Hepatic stellate cell (primary cell): ENCODE results near the gene DCLK1.
"Not testable (repeated sequence)": the region's sequence is repeated elsewhere in the genome, so short reads cannot be mapped to it uniquely, and the experiment has no call there.

Experiments
- DNase-seq: peaks from one replicate; pipeline ENCODE4 v3.0.0; 2011; ENCODE audit warnings: low spot score

The DCLK1 gene

DNA sequence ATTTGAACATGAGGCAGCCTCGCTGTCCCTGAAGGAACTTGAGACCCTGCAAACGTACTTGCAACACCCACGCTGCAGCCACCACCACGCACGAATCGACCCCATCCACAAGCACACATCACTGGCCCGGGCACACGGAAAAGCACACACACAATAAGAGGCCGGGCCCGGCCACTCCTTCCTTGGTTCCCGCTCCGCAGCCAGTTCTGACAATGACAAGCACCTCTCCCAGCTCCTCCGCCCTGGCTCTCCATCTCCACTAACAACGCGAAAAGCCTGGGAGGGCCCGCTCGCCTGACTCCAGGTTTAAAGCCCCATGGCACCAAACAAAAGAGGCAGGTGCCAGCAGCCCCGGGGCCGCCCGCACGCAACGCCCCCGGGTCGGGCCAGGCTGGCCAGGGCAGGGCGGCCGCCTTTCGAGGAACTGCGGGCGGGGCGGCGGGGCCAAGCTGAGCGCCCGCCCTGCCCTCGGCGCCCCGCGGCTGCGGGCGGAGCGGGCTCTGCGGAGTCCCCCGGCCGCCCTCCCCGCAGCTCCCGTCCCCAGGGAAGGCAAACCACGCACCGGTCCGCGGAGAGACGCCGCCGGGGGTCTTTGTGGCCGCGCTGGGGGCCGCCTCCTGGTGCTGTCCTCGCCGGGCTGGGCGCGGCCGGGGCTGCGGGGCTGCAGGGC is 495 bp downstream of the DCLK1 start:
- DNase-seq: no peak

GRCh38 chr13:36130193-36130551 is 1.0 kb downstream of the DCLK1 start:
- DNase-seq: no peak

GRCh38 chr13:36129539-36129938 is 1.6 kb downstream of the DCLK1 start:
- DNase-seq: no peak

- DNase-seq: no peak
Observed at GRCh38 chr13:36126491-36126890, 4.7 kb downstream of the DCLK1 start.

DNA sequence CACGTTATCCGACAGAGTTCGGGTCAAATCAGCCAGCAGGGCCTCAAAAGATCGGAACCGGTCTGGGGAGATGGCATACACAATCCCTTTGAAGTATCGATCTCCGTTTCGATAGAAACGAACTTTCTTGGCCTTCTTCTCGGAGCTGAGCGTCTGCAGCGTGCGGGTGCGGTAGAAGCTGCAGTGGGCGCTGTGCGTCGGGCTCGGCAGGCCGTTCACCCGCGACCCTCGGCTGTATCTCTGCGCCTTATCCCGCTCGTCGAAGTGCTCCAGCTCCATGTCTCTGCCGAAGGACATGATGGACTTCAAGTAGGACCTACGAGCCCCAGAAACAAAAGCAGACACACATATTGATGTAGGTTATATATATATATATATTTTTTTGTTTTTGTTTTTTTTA is 5.3 kb downstream of the DCLK1 start:
- no peak for DNase-seq

GRCh38 chr13:36124236-36124822 is 6.9 kb downstream of the DCLK1 start:
- DNase-seq: peak; percentile 16

DNA sequence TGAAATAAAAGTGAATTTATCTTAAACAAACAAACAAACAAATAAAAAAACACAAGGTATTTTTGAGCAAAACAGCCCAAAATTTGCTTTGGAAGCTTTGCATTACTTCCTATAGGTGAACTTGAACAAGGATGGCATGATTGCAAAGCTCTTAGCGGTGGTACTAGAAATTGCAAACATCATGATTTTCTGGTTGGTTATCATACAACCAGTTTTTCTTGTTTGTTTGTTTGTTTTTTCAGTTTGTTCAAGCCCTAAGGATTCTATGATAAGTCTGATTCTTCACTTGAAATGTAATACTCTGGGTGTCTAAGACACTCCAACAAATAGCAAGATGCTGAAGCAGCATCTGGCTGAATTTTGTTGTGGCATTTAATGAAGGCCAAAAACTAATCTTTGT is 15.9 kb downstream of the DCLK1 start:
- no peak for DNase-seq

DNA sequence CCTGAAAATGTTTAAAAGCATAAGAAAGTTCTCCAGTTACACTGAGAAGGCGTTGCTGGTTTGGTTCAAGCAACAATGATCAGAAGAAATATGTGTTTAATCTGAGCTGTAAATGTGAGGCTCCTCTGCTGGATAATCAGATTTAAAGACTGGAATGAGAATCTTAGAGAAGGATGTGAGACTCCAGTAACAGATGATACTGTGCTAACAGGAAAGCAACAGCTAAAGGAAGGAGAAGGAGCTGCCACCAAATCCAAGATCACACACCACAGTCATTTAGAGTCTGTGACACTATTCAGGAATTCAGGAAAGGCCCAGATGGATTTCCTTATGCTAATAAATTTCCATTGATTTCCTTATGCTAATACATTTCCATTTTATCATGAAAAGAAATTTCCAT is 16.9 kb downstream of the DCLK1 start:
- DNase-seq: no peak

DNA sequence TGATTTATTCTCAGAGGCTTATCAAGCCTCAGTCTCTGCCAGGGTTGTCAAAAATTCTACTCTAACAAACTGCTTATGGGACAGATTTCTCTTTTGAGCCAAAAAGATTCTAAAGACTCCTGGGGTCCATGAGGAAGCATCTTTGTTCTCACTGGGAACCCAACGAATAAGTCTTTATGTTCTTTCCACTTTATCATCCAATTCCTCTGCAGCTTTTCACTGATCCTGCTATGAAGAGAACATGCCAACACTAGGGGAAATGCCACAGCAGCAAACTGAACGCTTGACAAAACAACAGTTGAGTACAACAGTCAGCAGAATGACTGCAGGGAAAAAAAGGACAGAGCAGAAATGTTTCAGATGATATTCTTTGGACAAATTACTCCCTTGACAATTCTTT is 22.2 kb downstream of the DCLK1 start:
- no peak for DNase-seq

DNA sequence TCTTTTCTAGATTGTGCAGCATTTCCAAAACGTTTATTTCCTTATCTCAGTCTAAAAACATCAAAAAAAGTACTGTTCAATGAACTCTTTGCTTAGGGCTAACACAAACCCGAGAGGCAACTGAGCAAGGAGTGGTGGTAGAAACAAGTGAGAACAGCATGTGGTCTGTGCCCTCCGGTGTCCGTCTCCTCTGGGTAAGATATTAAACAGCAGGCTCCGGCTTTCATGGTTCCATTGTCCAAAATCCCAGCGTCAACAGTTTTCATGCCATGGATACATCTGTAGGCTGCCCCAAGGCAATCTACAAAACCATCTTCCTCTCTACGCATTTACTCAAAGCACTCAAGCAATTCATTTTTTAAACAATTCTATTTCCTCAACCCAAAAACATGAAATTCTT is 22.8 kb downstream of the DCLK1 start:
- no peak for DNase-seq

GRCh38 chr13:36107521-36107920 is 23.7 kb downstream of the DCLK1 start:
- no peak for DNase-seq

- no peak for DNase-seq
Observed at GRCh38 chr13:36105726-36106125, 25.5 kb downstream of the DCLK1 start.

DNA sequence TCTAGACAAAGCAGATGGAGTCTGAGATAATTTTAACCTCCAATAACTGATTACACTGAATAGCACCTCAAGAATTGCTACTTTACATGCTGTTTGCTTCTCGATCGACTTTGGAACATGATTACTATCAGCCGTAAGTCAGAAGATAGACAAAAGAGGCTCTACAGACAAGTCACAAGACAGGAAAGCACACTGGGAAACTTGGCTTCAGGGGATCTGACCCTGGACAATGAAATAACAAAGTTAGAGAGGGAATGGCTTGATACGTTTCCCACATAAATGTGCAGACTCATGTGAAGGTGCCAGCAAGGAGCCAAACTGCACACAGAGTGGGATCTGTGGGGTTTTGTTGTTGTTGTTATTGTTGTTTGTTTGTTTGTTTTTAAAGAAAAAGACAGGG is 28.5 kb downstream of the DCLK1 start:
- DNase-seq: no peak

- DNase-seq: not testable (repeated sequence)
Observed at GRCh38 chr13:36101907-36102306, 29.3 kb downstream of the DCLK1 start.

DNA sequence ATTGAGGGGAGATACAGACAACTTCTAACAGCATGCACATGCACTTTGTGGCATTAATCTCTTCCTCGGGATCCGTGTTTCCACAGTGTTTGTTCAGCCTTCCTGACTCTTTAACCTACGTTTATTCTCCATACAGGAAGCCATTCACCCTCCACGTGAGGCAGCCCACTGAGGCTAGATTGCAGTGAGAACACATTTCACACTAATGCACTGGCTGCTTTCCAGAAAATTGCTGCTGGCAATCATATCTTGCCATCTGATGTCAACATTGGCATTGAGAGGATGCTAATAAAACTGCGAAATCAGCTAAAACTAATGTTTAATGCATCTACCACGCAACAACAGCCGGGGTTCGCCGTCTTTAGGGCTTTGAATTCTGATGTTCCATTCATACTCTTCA is 30.0 kb downstream of the DCLK1 start:
- no peak for DNase-seq

DNA sequence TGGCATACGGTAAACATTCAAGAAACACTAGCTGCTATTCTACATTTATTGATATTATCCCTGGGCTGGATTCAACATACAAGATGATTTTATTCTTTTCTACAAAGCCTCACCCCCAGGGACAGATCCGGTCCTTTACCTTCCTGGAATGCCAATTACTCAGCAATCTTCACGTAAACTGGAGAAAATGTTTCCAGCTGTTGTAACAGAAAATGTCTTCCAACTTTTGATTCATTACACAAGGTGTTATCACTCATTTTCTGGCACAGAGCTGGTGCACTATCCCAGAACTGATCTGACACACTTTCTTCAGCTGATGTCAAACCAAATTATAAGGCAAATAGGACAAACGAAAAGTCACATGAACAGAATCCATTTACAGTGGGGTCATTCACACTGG is 33.1 kb downstream of the DCLK1 start:
- DNase-seq: no peak

DNA sequence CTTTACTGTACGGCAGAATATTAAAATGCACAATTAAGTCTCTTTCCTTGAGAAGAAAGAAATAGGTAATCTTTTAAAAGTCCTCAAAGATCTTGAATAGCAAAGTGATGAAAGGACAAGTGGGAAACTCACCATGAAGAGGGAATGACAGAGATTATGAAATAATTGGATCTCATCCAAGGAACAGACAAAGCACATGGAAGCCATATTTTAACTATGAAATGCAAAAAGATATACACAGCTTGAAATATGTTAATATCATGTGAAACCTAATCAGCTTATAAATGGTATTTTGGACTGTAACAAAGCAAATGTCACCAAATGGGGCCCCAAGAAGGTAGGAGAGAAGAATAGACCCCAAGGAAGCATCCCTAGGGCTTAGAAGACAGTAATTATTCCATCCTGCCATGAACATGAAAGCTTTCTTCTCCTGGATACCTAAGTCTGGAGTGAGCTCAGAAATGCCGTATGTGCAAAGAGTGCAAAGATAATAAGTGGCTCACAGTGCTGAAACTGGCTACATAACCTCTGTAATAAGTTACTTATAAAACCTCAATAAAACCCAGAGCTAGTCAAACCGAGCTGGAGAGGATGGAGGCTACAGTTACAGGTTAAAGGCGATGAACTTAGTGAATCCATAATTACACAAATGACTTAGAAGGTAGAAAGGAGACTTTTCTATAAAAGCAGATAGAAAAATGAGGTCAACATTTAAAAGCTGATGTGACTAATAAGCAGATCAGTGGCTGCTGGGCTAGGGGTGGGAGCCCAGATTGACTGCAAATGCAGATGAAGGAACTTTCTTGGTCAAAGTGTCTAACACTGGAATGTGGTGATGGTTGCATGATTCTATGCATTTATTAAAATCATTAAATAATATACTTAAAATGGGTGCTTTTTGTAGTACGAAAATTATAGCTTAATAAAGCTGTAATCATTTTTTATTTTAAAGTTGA is 34.4 kb downstream of the DCLK1 start:
- no peak for DNase-seq

DNA sequence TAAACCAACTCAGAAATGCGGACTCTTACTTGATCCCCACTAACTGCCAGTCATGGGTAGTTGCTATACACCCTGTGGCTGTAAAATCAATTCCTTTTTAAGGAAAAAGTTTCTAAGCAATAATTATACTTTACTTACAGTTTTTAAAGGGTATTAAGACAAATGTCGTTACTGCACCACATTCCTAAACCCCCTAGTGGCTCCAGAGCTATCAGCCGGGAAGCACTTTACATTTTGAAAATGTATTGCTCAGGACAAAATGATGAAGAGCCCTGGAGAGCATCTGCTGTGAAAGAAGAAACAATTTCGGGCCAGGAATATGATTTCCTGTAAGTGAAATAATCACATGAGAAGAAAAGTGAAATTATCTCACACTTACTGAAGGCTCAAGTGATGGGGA is 36.7 kb downstream of the DCLK1 start:
- DNase-seq: no peak

- DNase-seq: no peak
Observed at GRCh38 chr13:36090592-36090991, 40.6 kb downstream of the DCLK1 start.

GRCh38 chr13:36089130-36089647 is 42.0 kb downstream of the DCLK1 start:
- DNase-seq: no peak

DNA sequence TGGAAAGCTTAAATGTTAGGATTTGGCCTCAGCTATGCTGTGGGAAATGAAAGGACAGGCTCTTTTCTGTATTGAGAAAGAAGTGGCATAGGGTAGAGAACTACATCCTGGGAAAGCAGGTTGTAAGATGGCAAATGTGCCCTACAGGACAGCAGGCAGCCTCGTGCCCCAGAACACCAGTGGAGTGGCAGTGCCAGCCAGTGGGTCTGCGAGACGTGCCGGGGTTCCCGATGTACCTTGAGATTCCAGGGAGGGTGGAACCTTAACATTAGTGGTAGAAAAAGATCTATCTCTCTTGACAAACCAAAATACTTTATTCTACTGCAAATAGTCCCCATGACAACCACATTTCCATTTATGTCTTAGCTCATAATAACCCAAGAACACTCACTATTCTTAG is 42.7 kb downstream of the DCLK1 start:
- DNase-seq: no peak

GRCh38 chr13:36088001-36088400 is 43.2 kb downstream of the DCLK1 start:
- DNase-seq: no peak

- no peak for DNase-seq
Observed at GRCh38 chr13:36086117-36086516, 45.1 kb downstream of the DCLK1 start.
